ENCODE results near the gene TMEM156.
"Not testable (repeated sequence)": the region's sequence is repeated elsewhere in the genome, so short reads cannot be mapped to it uniquely, and the experiment has no call there.

TMEM156 gene

DNA sequence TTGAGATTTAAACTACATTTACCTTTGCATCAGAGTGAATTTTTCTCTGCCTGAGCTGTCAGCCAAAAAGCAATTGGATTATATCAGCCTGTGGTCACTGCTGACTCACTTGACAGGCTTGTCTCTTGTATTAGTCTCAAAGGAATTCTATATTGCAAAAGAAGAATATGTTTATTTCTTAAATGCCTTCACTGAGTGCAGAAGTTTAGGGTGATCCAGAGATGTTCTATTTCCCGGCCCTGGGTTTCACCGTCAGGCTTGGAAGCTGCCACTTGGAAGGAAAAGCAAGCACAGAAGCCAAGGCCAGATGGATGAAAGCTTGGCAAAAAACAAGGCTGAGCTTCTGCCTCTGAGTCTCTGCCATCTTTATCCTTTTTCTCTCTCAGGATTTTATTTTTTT lies 83.7 kb downstream of the TMEM156 start:
- no peak overlapping the region for H3K27ac ChIP-seq
- no peak for TF ChIP-seq ZFX (IDR thresholded peaks at IDR 0.05; ENCODE audit: borderline replicate concordance)
- TF ChIP-seq, protein P1, sequence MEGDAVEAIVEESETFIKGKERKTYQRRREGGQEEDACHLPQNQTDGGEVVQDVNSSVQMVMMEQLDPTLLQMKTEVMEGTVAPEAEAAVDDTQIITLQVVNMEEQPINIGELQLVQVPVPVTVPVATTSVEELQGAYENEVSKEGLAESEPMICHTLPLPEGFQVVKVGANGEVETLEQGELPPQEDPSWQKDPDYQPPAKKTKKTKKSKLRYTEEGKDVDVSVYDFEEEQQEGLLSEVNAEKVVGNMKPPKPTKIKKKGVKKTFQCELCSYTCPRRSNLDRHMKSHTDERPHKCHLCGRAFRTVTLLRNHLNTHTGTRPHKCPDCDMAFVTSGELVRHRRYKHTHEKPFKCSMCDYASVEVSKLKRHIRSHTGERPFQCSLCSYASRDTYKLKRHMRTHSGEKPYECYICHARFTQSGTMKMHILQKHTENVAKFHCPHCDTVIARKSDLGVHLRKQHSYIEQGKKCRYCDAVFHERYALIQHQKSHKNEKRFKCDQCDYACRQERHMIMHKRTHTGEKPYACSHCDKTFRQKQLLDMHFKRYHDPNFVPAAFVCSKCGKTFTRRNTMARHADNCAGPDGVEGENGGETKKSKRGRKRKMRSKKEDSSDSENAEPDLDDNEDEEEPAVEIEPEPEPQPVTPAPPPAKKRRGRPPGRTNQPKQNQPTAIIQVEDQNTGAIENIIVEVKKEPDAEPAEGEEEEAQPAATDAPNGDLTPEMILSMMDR (IDR thresholded peaks at IDR 0.05) = no peak

DNA sequence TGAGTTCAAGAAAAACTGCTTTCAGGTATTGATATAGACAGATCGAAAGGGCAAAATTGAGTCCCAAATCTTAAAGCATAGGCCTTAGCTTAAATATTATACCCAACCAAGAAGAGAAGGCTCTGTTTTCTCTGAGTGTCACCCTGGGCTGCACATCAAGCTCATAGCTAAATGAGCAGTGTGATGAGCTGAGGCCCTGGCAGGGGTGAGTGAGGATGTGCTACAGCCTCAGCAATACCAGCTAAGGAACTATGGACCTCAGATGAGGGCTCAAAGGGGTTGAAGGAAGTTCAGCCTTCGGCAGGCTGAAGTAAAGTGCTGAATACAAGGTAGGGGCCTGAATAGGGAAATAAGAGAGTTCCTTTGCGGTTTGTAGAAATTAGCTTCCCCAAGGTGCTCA lies 85.3 kb downstream of the TMEM156 start:
- TF ChIP-seq, protein P1 (IDR thresholded peaks at IDR 0.05) = no peak
- TF ChIP-seq ZFX (IDR thresholded peaks at IDR 0.05; ENCODE audit: borderline replicate concordance) = no peak
- H3K27ac ChIP-seq = no peak overlapping the region

DNA sequence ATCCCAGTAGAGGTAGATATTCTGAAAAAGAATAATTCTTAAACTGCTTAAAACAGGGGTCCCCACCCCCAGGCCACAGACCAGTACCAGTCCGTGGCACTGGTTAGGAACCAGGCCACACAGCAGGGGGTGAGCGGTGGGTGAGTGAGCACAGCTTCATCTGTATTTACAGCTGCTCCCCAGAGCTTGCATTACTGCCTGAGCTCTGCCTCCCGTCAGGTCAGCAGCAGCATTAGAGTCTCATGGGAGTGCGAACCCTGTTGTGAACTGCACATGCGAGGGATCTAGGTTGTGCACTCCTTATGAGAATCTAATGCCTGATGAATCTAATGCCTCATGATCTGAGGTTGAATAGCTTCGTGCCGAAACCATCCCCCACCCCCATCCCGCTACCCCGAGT lies 87.8 kb downstream of the TMEM156 start:
- TF ChIP-seq, protein P1 (IDR thresholded peaks at IDR 0.05) = no peak
- TF ChIP-seq ZFX (IDR thresholded peaks at IDR 0.05; ENCODE audit: borderline replicate concordance) = no peak
- no peak overlapping the region for H3K27ac ChIP-seq

DNA sequence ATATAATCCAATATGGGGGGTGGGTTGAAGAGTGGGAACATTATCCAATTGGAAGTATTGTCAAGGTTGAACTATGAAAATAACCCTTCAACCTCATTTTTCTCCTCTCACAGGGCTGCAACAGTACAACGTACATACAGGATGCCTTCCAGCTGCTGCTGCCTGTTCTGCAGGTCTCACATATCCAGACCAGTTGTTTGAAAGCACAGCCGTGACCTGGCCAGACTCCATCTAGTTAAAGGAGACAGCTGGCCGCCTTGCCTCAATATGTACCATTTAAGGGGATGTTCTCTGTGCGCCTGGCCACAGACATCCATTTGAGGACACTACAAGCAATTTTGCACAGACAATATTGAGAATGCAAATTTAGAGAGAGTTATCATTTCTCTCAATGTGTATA lies 88.9 kb downstream of the TMEM156 start:
- no peak overlapping the region for H3K27ac ChIP-seq
- no peak for TF ChIP-seq ZFX (IDR thresholded peaks at IDR 0.05; ENCODE audit: borderline replicate concordance)
- TF ChIP-seq, protein P1 (IDR thresholded peaks at IDR 0.05) = no peak

GRCh38 chr4:38941906-38942305 lies 90.3 kb downstream of the TMEM156 start:
- not testable (repeated sequence) for H3K27ac ChIP-seq

- TF ChIP-seq ZFX (IDR thresholded peaks at IDR 0.05; ENCODE audit: borderline replicate concordance) = no peak
- TF ChIP-seq, protein P1 (IDR thresholded peaks at IDR 0.05) = no peak
- no peak overlapping the region for H3K27ac ChIP-seq
Measured at GRCh38 chr4:38940476-38940875, 91.7 kb downstream of the TMEM156 start.

- H3K27ac ChIP-seq = no peak overlapping the region
- no peak for TF ChIP-seq ZFX (IDR thresholded peaks at IDR 0.05; ENCODE audit: borderline replicate concordance)
- TF ChIP-seq, protein P1 (IDR thresholded peaks at IDR 0.05) = no peak
Measured at GRCh38 chr4:38939165-38939564, 93.0 kb downstream of the TMEM156 start.

DNA sequence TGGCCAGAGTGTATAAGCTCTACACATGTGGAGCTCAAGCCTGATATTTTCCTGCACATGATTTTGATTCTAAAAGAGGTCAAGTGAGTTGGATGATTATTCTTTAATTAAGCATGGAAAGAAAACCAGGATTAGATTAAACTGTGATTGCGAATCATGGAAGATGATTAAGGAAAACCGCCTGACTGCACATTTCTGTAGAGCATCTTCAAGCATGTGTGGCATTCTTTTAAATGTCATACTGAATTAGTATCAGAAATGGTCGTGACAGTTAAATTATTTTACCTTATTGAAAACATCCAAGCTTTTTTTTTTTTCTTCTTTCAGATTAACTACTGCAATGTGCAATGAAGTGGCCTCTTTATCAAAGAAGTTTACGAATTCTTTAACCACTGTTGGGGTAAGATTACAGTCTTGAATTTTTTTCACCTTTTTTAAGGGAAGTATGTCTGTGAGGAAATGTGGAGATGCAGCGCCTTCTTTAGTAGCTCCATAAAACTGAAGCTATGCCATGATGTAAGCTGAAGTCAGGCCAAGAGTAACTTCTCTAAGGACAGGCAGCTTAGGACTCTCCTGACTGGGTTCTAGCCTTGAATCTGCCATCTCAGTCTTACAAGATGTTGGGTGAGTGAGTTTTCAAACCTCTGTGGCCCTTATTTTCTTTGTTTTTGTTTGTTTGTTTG lies 96.7 kb downstream of the TMEM156 start:
- H3K27ac ChIP-seq = no peak overlapping the region
- TF ChIP-seq, protein P1 (IDR thresholded peaks at IDR 0.05) = no peak
- TF ChIP-seq ZFX (IDR thresholded peaks at IDR 0.05; ENCODE audit: borderline replicate concordance) = no peak
